ENCODE data around the gene STYXL1.
"Not testable (repeated sequence)": the region's sequence is repeated elsewhere in the genome, so short reads cannot be mapped to it uniquely, and the experiment has no call there.

STYXL1 gene

GRCh38 chr7:76065016-76065612 is 17.3 kb upstream of the STYXL1 start:
- no peak for DNase-seq

- DNase-seq: no peak
Observed at GRCh38 chr7:76064208-76064970, 16.6 kb upstream of the STYXL1 start.

GRCh38 chr7:76063525-76063924 is 15.7 kb upstream of the STYXL1 start:
- peak; percentile 37 for DNase-seq

- DNase-seq: no peak
Observed at GRCh38 chr7:76063114-76063513, 15.3 kb upstream of the STYXL1 start.

GRCh38 chr7:76062254-76062653 is 14.5 kb upstream of the STYXL1 start:
- no peak for DNase-seq

GRCh38 chr7:76060842-76061241 is 13.0 kb upstream of the STYXL1 start:
- no peak for DNase-seq

GRCh38 chr7:76058745-76059144 is 10.9 kb upstream of the STYXL1 start:
- not testable (repeated sequence) for DNase-seq

GRCh38 chr7:76057813-76058145 is 10.0 kb upstream of the STYXL1 start:
- DNase-seq: no peak

GRCh38 chr7:76057103-76057812 is 9.5 kb upstream of the STYXL1 start:
- no peak for DNase-seq

- DNase-seq: no peak
Observed at GRCh38 chr7:76056241-76056640, 8.4 kb upstream of the STYXL1 start.

- DNase-seq: no peak
Observed at GRCh38 chr7:76054123-76055120, 6.6 kb upstream of the STYXL1 start.

- DNase-seq: no peak
Observed at GRCh38 chr7:76053461-76053860, 5.7 kb upstream of the STYXL1 start.

GRCh38 chr7:76052681-76053080 is 4.9 kb upstream of the STYXL1 start:
- DNase-seq: not testable (repeated sequence)

GRCh38 chr7:76051840-76052239 is 4.0 kb upstream of the STYXL1 start:
- no peak for DNase-seq

- no peak for DNase-seq
Observed at GRCh38 chr7:76050545-76050944, 2.7 kb upstream of the STYXL1 start.

- DNase-seq: no peak
Observed at GRCh38 chr7:76049295-76049694, 1.5 kb upstream of the STYXL1 start.

GRCh38 chr7:76048668-76048988 is 828 bp upstream of the STYXL1 start:
- DNase-seq: peak; percentile 23

- no peak for DNase-seq
Observed at GRCh38 chr7:76047305-76047810, 442 bp downstream of the STYXL1 start.

- no peak for DNase-seq
Observed at GRCh38 chr7:76044375-76044865, 3.4 kb downstream of the STYXL1 start.

- no peak for DNase-seq
Observed at GRCh38 chr7:76040126-76040525, 7.7 kb downstream of the STYXL1 start.

- DNase-seq: no peak
Observed at GRCh38 chr7:76037310-76037709, 10.5 kb downstream of the STYXL1 start.

- DNase-seq: no peak
Observed at GRCh38 chr7:76031964-76032363, 15.8 kb downstream of the STYXL1 start.

GRCh38 chr7:76029682-76030081 is 18.1 kb downstream of the STYXL1 start:
- not testable (repeated sequence) for DNase-seq

Data from NCI-H1105 treated with DMSO at 0.1 percent for 48 hours (cell line).